HepG2 (cell line): ENCODE measurements around the gene TBC1D10B. TPM values are rescaled to one million over a fixed set of nuclear protein-coding genes. Genes with fewer than 3 reads are reported as not detected.

Experiments used
- CHD4 ChIP-seq: fragments of 200-600 bp; sonication (generic); IDR thresholded peaks from 2 replicates; pipeline ENCODE4 v1.7.0; 2017; ENCODE audit warnings: mild to moderate bottlenecking, low read length, borderline replicate concordance
- CREB1 ChIP-seq, 2 experiments: fragments of 450-650 bp in 1 of 2; IDR thresholded peaks; 2 replicates each; pipeline ENCODE4 v1.6.1; 2016 to 2017; ENCODE audit warnings: control low read depth in 1 of 2, mild to moderate bottlenecking in 1 of 2, missing compliant biosample characterization in 1 of 2, missing genetic modification characterization in 1 of 2
- CREM ChIP-seq, 2 experiments: sonication (generic) in 1 of 2; formaldehyde crosslinking in 1 of 2; IDR thresholded peaks; 2 replicates each; pipeline versions ENCODE4 v1.4.0 to v1.6.1; 2016 to 2020; ENCODE audit warnings: antibody characterized with exemption in 1 of 2, mild to moderate bottlenecking in 1 of 2, missing genetic modification reagents in 1 of 2
- GATAD2A ChIP-seq: IDR thresholded peaks from 2 replicates; pipeline ENCODE4 v1.6.1; 2016
- GLMP ChIP-seq: sonication (generic); formaldehyde crosslinking; IDR thresholded peaks from 2 replicates; pipeline ENCODE4 v1.9.0; 2021; ENCODE audit warnings: missing genetic modification reagents, mild to moderate bottlenecking, borderline replicate concordance
- KDM1A ChIP-seq: IDR thresholded peaks from 2 replicates; pipeline ENCODE4 v1.6.1; 2016; ENCODE audit warnings: missing compliant biosample characterization
- MBD4 ChIP-seq: IDR thresholded peaks from 2 replicates; pipeline ENCODE4 v1.6.1; 2012; ENCODE audit warnings: low read length, inconsistent platforms, borderline replicate concordance
- MBNL3 ChIP-seq: fragments of 250-450 bp; sonication (Bioruptor Pico); conservative IDR thresholded peaks from 2 replicates; pipeline ENCODE4 v1.8.0; 2022; ENCODE audit warnings: mild to moderate bottlenecking, inconsistent platforms
- MEIS2 ChIP-seq: sonication (generic); formaldehyde crosslinking; IDR thresholded peaks from 2 replicates; pipeline ENCODE4 v1.9.0; 2021; ENCODE audit warnings: mild to moderate bottlenecking, missing genetic modification reagents
- MTF2 ChIP-seq: sonication (generic); formaldehyde crosslinking; IDR thresholded peaks from 2 replicates; pipeline ENCODE4 v1.5.0; 2020; ENCODE audit warnings: missing genetic modification reagents, borderline replicate concordance
- PRPF4 ChIP-seq: fragments of 200-400 bp; formaldehyde crosslinking; IDR thresholded peaks from 2 replicates; pipeline ENCODE4 v1.6.1; 2016; ENCODE audit warnings: low read length, low read depth; ENCODE audit not compliant: poor library complexity, severe bottlenecking
- RBFOX2 ChIP-seq: fragments of 200-400 bp; formaldehyde crosslinking; IDR thresholded peaks from 2 replicates; pipeline ENCODE4 v1.6.1; 2017; ENCODE audit warnings: low read depth, mild to moderate bottlenecking, low read length
- RFX3 ChIP-seq: IDR thresholded peaks from 2 replicates; pipeline ENCODE4 v1.6.1; 2016; ENCODE audit warnings: missing biosample characterization, missing genetic modification reagents
- SPEN ChIP-seq: sonication (generic); formaldehyde crosslinking; IDR thresholded peaks from 2 replicates; pipeline ENCODE4 v1.5.1; 2020; ENCODE audit warnings: low read depth, mild to moderate bottlenecking, missing genetic modification reagents
- ZBTB40 ChIP-seq, 2 experiments: fragments of 450-650 bp in 1 of 2; sonication (generic) in 1 of 2; formaldehyde crosslinking in 1 of 2; IDR thresholded peaks; 2 replicates each; pipeline versions ENCODE4 v1.6.1 to v1.8.0; 2016 to 2022; ENCODE audit warnings: antibody characterized with exemption in 1 of 2, mild to moderate bottlenecking in 1 of 2, missing genetic modification reagents in 1 of 2
- ZFY ChIP-seq: sonication (generic); formaldehyde crosslinking; IDR thresholded peaks from 2 replicates; pipeline ENCODE4 v1.4.0; 2020; ENCODE audit warnings: missing genetic modification reagents
- ZNF329 ChIP-seq: sonication (generic); formaldehyde crosslinking; IDR thresholded peaks from 2 replicates; pipeline ENCODE4 v1.9.0; 2021; ENCODE audit warnings: low read depth, mild to moderate bottlenecking, missing genetic modification reagents
- ZNF337 ChIP-seq: sonication (generic); formaldehyde crosslinking; IDR thresholded peaks from 2 replicates; pipeline ENCODE4 v1.5.1; 2020; ENCODE audit warnings: missing genetic modification reagents, low read depth, mild to moderate bottlenecking, borderline replicate concordance
- ZNF782 ChIP-seq: sonication (generic); formaldehyde crosslinking; IDR thresholded peaks from 2 replicates; pipeline ENCODE4 v1.4.0; 2020; ENCODE audit warnings: missing genetic modification reagents, mild to moderate bottlenecking, borderline replicate concordance
- ZNF850 ChIP-seq: sonication (generic); formaldehyde crosslinking; conservative IDR thresholded peaks from 2 replicates; pipeline ENCODE4 v1.9.0; 2021; ENCODE audit warnings: mild to moderate bottlenecking, missing genetic modification reagents
- polyA plus RNA-seq, 8 experiments: library from polyadenylated mRNA; depleted of rRNA in 3 of 8; stranded (reverse) in 7 of 8; unstranded in 1 of 8; fragments of >200 nt; fragmentation: Illumina TruSeq in 4 of 8; extraction: Trizol in 4 of 8; gene quantifications; 2 replicates each; pipeline versions ENCODE4 v1.2.1 to v1.2.3, GENCODE V29; 2011 to 2016; ENCODE audit warnings: low read depth in 4 of 8, missing spikeins in 1 of 8, mixed read lengths in 1 of 8; ENCODE audit not compliant: insufficient read depth in 1 of 8
- total RNA-seq, 5 experiments: library from RNA; depleted of rRNA; stranded (reverse); fragments of >200 nt; fragmentation: Illumina TruSeq; extraction: Trizol; gene quantifications; 2 replicates each; pipeline ENCODE4 v1.2.3, GENCODE V29; 2016; ENCODE audit warnings: low read depth in 1 of 5

The TBC1D10B gene
- total and polyA plus RNA-seq, 2 of the 13 experiments (the other 11 are each of a cell fraction or from before 2014, with no cell fraction given), result 15.7 to 24.8 TPM

- TF ChIP-seq PRPF4, result no peak
- no peak for TF ChIP-seq KDM1A
- no peak for TF ChIP-seq RFX3
- peak; percentile 89 for TF ChIP-seq CREB1 (IDR thresholded peaks at IDR 0.05)
- TF ChIP-seq CREB1 (CRISPR knock-in tag; IDR thresholded peaks at IDR 0.05), result peak; percentile 94
- TF ChIP-seq CHD4, result no peak
- TF ChIP-seq RBFOX2, result no peak
- TF ChIP-seq MBNL3 (CRISPR knock-in tag), result no peak
- peak; percentile 91 for TF ChIP-seq CREM (IDR thresholded peaks at IDR 0.05)
- no peak for TF ChIP-seq CREM (CRISPR knock-in tag; IDR thresholded peaks at IDR 0.05)
- no peak for TF ChIP-seq ZNF337
- no peak for TF ChIP-seq ZNF782 (CRISPR knock-in tag)
- TF ChIP-seq ZNF329 (CRISPR knock-in tag), result no peak
- TF ChIP-seq MTF2 (CRISPR knock-in tag), result no peak
- peak; percentile 30; the same call in 1 of the 2 replicates for TF ChIP-seq GATAD2A (CRISPR knock-in tag)
- no peak for TF ChIP-seq MBD4
- TF ChIP-seq GLMP, result no peak
- no peak for TF ChIP-seq ZFY (CRISPR knock-in tag)
- TF ChIP-seq ZBTB40 (IDR thresholded peaks at IDR 0.05), result no peak
- TF ChIP-seq ZBTB40 (CRISPR knock-in tag; IDR thresholded peaks at IDR 0.05), result no peak
- TF ChIP-seq MEIS2 (CRISPR knock-in tag), result peak; percentile 97
- TF ChIP-seq SPEN (CRISPR knock-in tag), result 0 out of 2 replicates have a peak, but pooled peaks have one; percentile 14
- TF ChIP-seq ZNF850 (CRISPR knock-in tag), result no peak
Observed at GRCh38 chr16:30370456-30371247, at the start of gene TBC1D10B (continued).
